AG04450 (cell line): ENCODE results near the gene DNAJC1. TPM values are rescaled to one million over a fixed set of nuclear protein-coding genes. Genes with fewer than 3 reads are reported as not detected.

Experiments
- CTCF ChIA-PET: fragments of 300-600, 350-600 bp; formaldehyde crosslinking; extraction: SDS; loops from one replicate; lab custom pipeline; 2022; ENCODE audit warnings: antibody characterized with exemption, inconsistent platforms; lab: Charles Lee
- POLR2A ChIA-PET: fragments of 350-600 bp; formaldehyde crosslinking; extraction: SDS; loops from one replicate; lab custom pipeline; 2021; ENCODE audit warnings: antibody characterized with exemption, inconsistent platforms; lab: Yijun Ruan, JAX
- DNase-seq: peaks from one replicate; pipeline ENCODE4 v3.0.0-alpha.2; 2011; ENCODE audit warnings: low read depth, low spot score
- H3K27ac ChIP-seq: one replicate; pipeline ENCODE4 v1.5.1; 2012; ENCODE audit warnings: low read depth, low read length, control low read depth
- H3K27me3 ChIP-seq: one replicate; pipeline ENCODE4 v1.6.0; 2012; ENCODE audit warnings: low read length; ENCODE audit not compliant: control insufficient read depth, insufficient read depth
- H3K4me3 ChIP-seq: 2 replicates; pipeline ENCODE4 v1.5.1; 2011; ENCODE audit warnings: mild to moderate bottlenecking, low read depth, low read length, control low read depth
- H3K9me3 ChIP-seq: 2 replicates; pipeline ENCODE4 v1.5.1; 2012; ENCODE audit warnings: low read length; ENCODE audit not compliant: control insufficient read depth, insufficient read depth
- CTCF ChIP-seq: IDR thresholded peaks from 2 replicates; pipeline ENCODE4 v1.5.1; 2011; ENCODE audit warnings: low read depth, low read length, control low read depth, inconsistent platforms
- polyA plus RNA-seq: library from polyadenylated mRNA; depleted of rRNA; stranded (reverse); fragments of >200 nt; gene quantifications from 2 replicates; pipeline ENCODE4 v1.2.3, GENCODE V29; 2011

The DNAJC1 gene
- polyA plus RNA-seq, 1 experiment = 21.5 TPM

GRCh38 chr10:22029445-22030236, 26.1 kb upstream of the DNAJC1 start:
- ChIA-PET CTCF (interaction anchor here (0.7 to 1.4 kb wide), 2 partner anchors 18 to 960 kb away, joined by 3 to 6 read pairs; no protein-coding TSS in a partner anchor), POLR2A (no interaction called here)
- TF ChIP-seq CTCF = no peak
- no peak overlapping the region for H3K27ac ChIP-seq
- DNase-seq = no peak
- H3K4me3 ChIP-seq = no peak overlapping the region
- no peaks in the 10 kb centered on the region for H3K9me3 ChIP-seq
- no peaks in the 10 kb centered on the region for H3K27me3 ChIP-seq

- Histone ChIP-seq H3K27ac (no peak overlapping the region), H3K4me3 (no peak overlapping the region), H3K9me3 (no peaks in the 10 kb centered on the region), H3K27me3 (no peaks in the 10 kb centered on the region)
- TF ChIP-seq CTCF = no peak
- POLR2A ChIA-PET = no interaction called here
- CTCF ChIA-PET = no interaction called here
- no peak for DNase-seq
Measured at GRCh38 chr10:22027364-22028238, 24.1 kb upstream of the DNAJC1 start.

GRCh38 chr10:22026287-22026686, 22.8 kb upstream of the DNAJC1 start:
- no peak for DNase-seq
- ChIA-PET CTCF (no interaction called here), POLR2A (no interaction called here)
- Histone ChIP-seq H3K4me3 (no peak overlapping the region), H3K9me3 (no peaks in the 10 kb centered on the region), H3K27ac (no peak overlapping the region), H3K27me3 (no peaks in the 10 kb centered on the region)
- no peak for TF ChIP-seq CTCF

GRCh38 chr10:22023508-22023907, 20.0 kb upstream of the DNAJC1 start:
- Histone ChIP-seq H3K27ac (no peak overlapping the region), H3K27me3 (no peaks in the 10 kb centered on the region), H3K9me3 (no peaks in the 10 kb centered on the region), H3K4me3 (no peak overlapping the region)
- no peak for TF ChIP-seq CTCF
- CTCF ChIA-PET = no interaction called here
- DNase-seq = no peak
- POLR2A ChIA-PET = no interaction called here
